Progenitor cell of endocrine pancreas (in vitro differentiated cells): Measurements from ENCODE around the gene PPAN. TPM values are rescaled to one million over a fixed set of nuclear protein-coding genes. Genes with fewer than 3 reads are reported as not detected.

Source experiments
- DNase-seq: peaks from one replicate; pipeline ENCODE4 v3.0.0; 2021; ENCODE audit warnings: low spot score; ENCODE audit not compliant: unreplicated experiment
- H3K27ac Mint-ChIP-seq: 2 replicates; pipeline ENCODE4 v1.8.0; 2021; ENCODE audit warnings: mild to moderate bottlenecking, moderate library complexity, mixed read lengths
- H3K27me3 Mint-ChIP-seq: 2 replicates; pipeline ENCODE4 v1.8.0; 2021; ENCODE audit warnings: mixed read lengths
- H3K36me3 Mint-ChIP-seq: 2 replicates; pipeline ENCODE4 v1.8.0; 2022; ENCODE audit warnings: mixed read lengths; ENCODE audit not compliant: insufficient read depth
- H3K4me1 Mint-ChIP-seq: 2 replicates; pipeline ENCODE4 v1.8.0; 2021; ENCODE audit warnings: low read depth, mixed read lengths
- H3K4me3 Mint-ChIP-seq: 2 replicates; pipeline ENCODE4 v1.8.0; 2021; ENCODE audit warnings: low read depth, mild to moderate bottlenecking, moderate library complexity, mixed read lengths
- H3K9me3 Mint-ChIP-seq: 2 replicates; pipeline ENCODE4 v1.8.0; 2021; ENCODE audit warnings: low read depth, mixed read lengths
- CTCF ChIP-seq: fragments of 200-600 bp; sonication (generic); IDR thresholded peaks from one replicate; pipeline ENCODE4 v1.5.0; 2021; ENCODE audit warnings: antibody characterized with exemption, mild to moderate bottlenecking; ENCODE audit not compliant: unreplicated experiment
- total RNA-seq: library from RNA; stranded (reverse); gene quantifications from 2 replicates; pipeline ENCODE4 v1.2.1, GENCODE V29; 2021

The PPAN gene
- total RNA-seq, 1 donor from 2014 or later = 51.5 TPM

GRCh38 chr19:10088949-10089554, 17.1 kb upstream of the PPAN start:
- Mint-ChIP-seq H3K27me3 (peaks cover 34% of the 10 kb centered on the region), H3K36me3 (peaks cover 1% of the 10 kb centered on the region), H3K27ac (no peak overlapping the region), H3K9me3 (no peaks in the 10 kb centered on the region), H3K4me3 (no peak overlapping the region), H3K4me1 (peaks cover 1% of the 10 kb centered on the region)
- no peak for DNase-seq
- TF ChIP-seq CTCF = no peak

- H3K4me1 Mint-ChIP-seq = peaks cover 1% of the 10 kb centered on the region
- TF ChIP-seq CTCF = no peak
- H3K27me3 Mint-ChIP-seq = peaks cover 32% of the 10 kb centered on the region
- peaks cover 1% of the 10 kb centered on the region for H3K36me3 Mint-ChIP-seq
- DNase-seq = no peak
- no peaks in the 10 kb centered on the region for H3K9me3 Mint-ChIP-seq
- no peak overlapping the region for H3K4me3 Mint-ChIP-seq
- no peak overlapping the region for H3K27ac Mint-ChIP-seq
Measured at GRCh38 chr19:10089801-10090375, 16.3 kb upstream of the PPAN start.

GRCh38 chr19:10091370-10091687, 14.8 kb upstream of the PPAN start:
- H3K4me3 Mint-ChIP-seq = no peak overlapping the region
- H3K9me3 Mint-ChIP-seq = no peaks in the 10 kb centered on the region
- H3K27ac Mint-ChIP-seq = no peak overlapping the region
- peaks cover 29% of the 10 kb centered on the region for H3K27me3 Mint-ChIP-seq
- no peaks in the 10 kb centered on the region for H3K4me1 Mint-ChIP-seq
- TF ChIP-seq CTCF = no peak
- peaks cover 1% of the 10 kb centered on the region for H3K36me3 Mint-ChIP-seq
- no peak for DNase-seq

- peaks cover 1% of the 10 kb centered on the region for H3K36me3 Mint-ChIP-seq
- no peak for DNase-seq
- no peak overlapping the region for H3K27ac Mint-ChIP-seq
Measured at GRCh38 chr19:10091895-10092641, 14.1 kb upstream of the PPAN start.

More at GRCh38 chr19:10091895-10092641, 14.1 kb upstream of the PPAN start:
- Mint-ChIP-seq H3K4me3 (no peak overlapping the region), H3K27me3 (peaks cover 29% of the 10 kb centered on the region), H3K9me3 (no peaks in the 10 kb centered on the region), H3K4me1 (no peaks in the 10 kb centered on the region)
- TF ChIP-seq CTCF = no peak
